ENCODE data around the gene DIDO1.

The DIDO1 gene

DNA sequence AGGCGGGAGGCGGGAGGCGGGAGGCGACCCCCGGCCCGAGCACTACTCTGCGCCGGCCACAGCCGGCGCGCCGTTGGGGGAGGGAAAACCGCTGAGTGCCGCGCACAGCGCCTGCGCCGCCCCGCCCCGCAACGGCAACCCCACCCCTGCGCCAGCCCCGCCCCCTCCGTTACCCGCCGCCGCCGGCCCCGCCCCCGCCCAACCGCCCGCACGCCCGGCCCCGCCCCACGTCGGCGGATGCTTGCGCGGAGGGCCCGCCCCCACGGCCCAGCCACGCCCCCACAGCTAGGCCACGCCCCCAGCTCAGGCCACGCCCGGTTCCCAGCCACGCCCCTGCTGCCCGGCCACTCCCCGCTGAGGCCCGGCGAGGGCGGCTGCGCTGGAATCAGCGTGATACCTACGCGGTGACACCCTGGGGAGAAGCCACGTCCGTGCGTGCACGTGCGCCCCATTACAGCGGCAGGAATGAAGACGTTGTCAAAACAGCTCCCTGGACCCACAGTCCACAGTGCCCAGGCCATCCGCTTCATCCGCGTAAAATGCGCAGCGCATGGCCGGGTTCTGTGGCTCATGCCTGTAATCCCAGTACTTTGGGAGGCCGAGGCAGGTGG lies 64.5 kb downstream of the DIDO1 start, which contains the start of gene TCFL5:
TCFL5 (minus strand) TSS at position 97 of the 611 bp plus-strand sequence. CDS start 152 bp downstream, outside the sequence.
- TF ChIP-seq EP300 (IDR thresholded peaks at IDR 0.05; ENCODE audit: borderline replicate concordance) (peak; percentile 8; the same call in 1 of the 2 replicates), TEAD4 (IDR thresholded peaks at IDR 0.05) (peak; percentile 33; the same call in 1 of the 2 replicates), EGR1 (IDR thresholded peaks at IDR 0.05) (no peak), RAD21 (IDR thresholded peaks at IDR 0.05; ENCODE audit: low read depth) (no peak), TCF12 (IDR thresholded peaks at IDR 0.05; ENCODE audit: low read depth) (0 out of 2 replicates have a peak, but pooled peaks have one; percentile 41), TAF1 (IDR thresholded peaks at IDR 0.05; ENCODE audit: low read depth) (peak; percentile 39; the same call in 1 of the 2 replicates)
- TF ChIP-seq, protein P1, sequence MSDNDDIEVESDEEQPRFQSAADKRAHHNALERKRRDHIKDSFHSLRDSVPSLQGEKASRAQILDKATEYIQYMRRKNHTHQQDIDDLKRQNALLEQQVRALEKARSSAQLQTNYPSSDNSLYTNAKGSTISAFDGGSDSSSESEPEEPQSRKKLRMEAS (IDR thresholded peaks at IDR 0.05), result peak; percentile 100
- TF ChIP-seq, protein P2, sequence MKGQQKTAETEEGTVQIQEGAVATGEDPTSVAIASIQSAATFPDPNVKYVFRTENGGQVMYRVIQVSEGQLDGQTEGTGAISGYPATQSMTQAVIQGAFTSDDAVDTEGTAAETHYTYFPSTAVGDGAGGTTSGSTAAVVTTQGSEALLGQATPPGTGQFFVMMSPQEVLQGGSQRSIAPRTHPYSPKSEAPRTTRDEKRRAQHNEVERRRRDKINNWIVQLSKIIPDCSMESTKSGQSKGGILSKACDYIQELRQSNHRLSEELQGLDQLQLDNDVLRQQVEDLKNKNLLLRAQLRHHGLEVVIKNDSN (IDR thresholded peaks at IDR 0.05), result peak; percentile 58

GRCh38 chr20:62860924-62861691 lies 65.2 kb downstream of the DIDO1 start:
- TF ChIP-seq CREB1 (IDR thresholded peaks at IDR 0.05; ENCODE audit: low read depth) (no peak), EP300 (IDR thresholded peaks at IDR 0.05; ENCODE audit: borderline replicate concordance) (peak; percentile 6; the same call in 1 of the 2 replicates), FOXM1 (IDR thresholded peaks at IDR 0.05; ENCODE audit: borderline replicate concordance, low read depth) (no peak), TCF12 (IDR thresholded peaks at IDR 0.05; ENCODE audit: low read depth) (0 out of 2 replicates have a peak, but pooled peaks have one; percentile 3)
- TF ChIP-seq, protein P1 (IDR thresholded peaks at IDR 0.05), result no peak

- TF ChIP-seq, protein P1 (IDR thresholded peaks at IDR 0.05), result no peak
- TF ChIP-seq CEBPB (IDR thresholded peaks at IDR 0.05), result no peak
- TF ChIP-seq, protein P3, sequence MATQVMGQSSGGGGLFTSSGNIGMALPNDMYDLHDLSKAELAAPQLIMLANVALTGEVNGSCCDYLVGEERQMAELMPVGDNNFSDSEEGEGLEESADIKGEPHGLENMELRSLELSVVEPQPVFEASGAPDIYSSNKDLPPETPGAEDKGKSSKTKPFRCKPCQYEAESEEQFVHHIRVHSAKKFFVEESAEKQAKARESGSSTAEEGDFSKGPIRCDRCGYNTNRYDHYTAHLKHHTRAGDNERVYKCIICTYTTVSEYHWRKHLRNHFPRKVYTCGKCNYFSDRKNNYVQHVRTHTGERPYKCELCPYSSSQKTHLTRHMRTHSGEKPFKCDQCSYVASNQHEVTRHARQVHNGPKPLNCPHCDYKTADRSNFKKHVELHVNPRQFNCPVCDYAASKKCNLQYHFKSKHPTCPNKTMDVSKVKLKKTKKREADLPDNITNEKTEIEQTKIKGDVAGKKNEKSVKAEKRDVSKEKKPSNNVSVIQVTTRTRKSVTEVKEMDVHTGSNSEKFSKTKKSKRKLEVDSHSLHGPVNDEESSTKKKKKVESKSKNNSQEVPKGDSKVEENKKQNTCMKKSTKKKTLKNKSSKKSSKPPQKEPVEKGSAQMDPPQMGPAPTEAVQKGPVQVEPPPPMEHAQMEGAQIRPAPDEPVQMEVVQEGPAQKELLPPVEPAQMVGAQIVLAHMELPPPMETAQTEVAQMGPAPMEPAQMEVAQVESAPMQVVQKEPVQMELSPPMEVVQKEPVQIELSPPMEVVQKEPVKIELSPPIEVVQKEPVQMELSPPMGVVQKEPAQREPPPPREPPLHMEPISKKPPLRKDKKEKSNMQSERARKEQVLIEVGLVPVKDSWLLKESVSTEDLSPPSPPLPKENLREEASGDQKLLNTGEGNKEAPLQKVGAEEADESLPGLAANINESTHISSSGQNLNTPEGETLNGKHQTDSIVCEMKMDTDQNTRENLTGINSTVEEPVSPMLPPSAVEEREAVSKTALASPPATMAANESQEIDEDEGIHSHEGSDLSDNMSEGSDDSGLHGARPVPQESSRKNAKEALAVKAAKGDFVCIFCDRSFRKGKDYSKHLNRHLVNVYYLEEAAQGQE (IDR thresholded peaks at IDR 0.05; ENCODE audit: low read depth), result no peak
- TF ChIP-seq TAF1 (IDR thresholded peaks at IDR 0.05; ENCODE audit: low read depth), result no peak
- TF ChIP-seq TCF12 (IDR thresholded peaks at IDR 0.05; ENCODE audit: low read depth), result no peak
- TF ChIP-seq YY1 (IDR thresholded peaks at IDR 0.05; ENCODE audit: low read depth), result no peak
- no peak for TF ChIP-seq EGR1 (IDR thresholded peaks at IDR 0.05)
- TF ChIP-seq ZBTB7A (IDR thresholded peaks at IDR 0.05; ENCODE audit: low read depth), result no peak
- TF ChIP-seq NFIC (IDR thresholded peaks at IDR 0.05), result no peak
- TF ChIP-seq FOXM1 (IDR thresholded peaks at IDR 0.05; ENCODE audit: borderline replicate concordance, low read depth), result no peak
Measured at GRCh38 chr20:62860391-62860923, 65.8 kb downstream of the DIDO1 start.

DNA sequence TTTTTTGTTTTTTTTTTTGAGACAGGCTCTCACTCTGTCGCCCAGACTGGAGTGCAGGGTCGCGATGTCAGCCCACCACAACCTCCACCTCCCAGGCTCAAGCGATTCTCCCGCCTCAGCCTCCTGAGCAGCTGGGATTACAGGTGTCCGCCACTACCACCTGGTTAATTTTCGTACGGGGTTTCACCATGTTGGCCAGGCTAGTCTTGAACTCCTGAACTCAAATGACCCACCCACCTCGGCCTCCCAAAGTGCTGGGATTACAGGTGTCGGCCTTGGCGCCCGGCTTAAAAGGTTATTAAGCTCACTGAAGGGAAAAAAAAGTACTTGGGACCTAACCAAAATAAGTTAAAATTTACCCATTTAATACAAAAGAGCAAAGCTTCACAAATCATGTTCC lies 66.6 kb downstream of the DIDO1 start:
- TF ChIP-seq CEBPB (IDR thresholded peaks at IDR 0.05) (no peak), EP300 (IDR thresholded peaks at IDR 0.05; ENCODE audit: borderline replicate concordance) (no peak), TEAD4 (IDR thresholded peaks at IDR 0.05) (no peak), TAF1 (IDR thresholded peaks at IDR 0.05; ENCODE audit: low read depth) (no peak), RAD21 (IDR thresholded peaks at IDR 0.05; ENCODE audit: low read depth) (no peak), CREB1 (IDR thresholded peaks at IDR 0.05; ENCODE audit: low read depth) (no peak), TCF12 (IDR thresholded peaks at IDR 0.05; ENCODE audit: low read depth) (no peak), YY1 (IDR thresholded peaks at IDR 0.05; ENCODE audit: low read depth) (no peak), ZBTB7A (IDR thresholded peaks at IDR 0.05; ENCODE audit: low read depth) (no peak), NFIC (IDR thresholded peaks at IDR 0.05) (no peak), EGR1 (IDR thresholded peaks at IDR 0.05) (no peak), FOXM1 (IDR thresholded peaks at IDR 0.05; ENCODE audit: borderline replicate concordance, low read depth) (no peak)
- TF ChIP-seq, protein P3 (IDR thresholded peaks at IDR 0.05; ENCODE audit: low read depth), result no peak
- TF ChIP-seq, protein P1 (IDR thresholded peaks at IDR 0.05), result no peak
- TF ChIP-seq, protein P2 (IDR thresholded peaks at IDR 0.05), result no peak

Measured in Ishikawa (cell line).